SKM-1 (cell line): ENCODE data around the gene CYB5A.
A peak's percentile ranks its signal among the peaks of the same experiment; 100 is the strongest.

Source experiments
- DNase-seq: peaks from one replicate; lab custom pipeline; 2025; ENCODE audit not compliant: unreplicated experiment; lab: John Stamatoyannopoulos, UW

Gene CYB5A

GRCh38 chr18:74248595-74248994, 43.2 kb downstream of the CYB5A start:
- no peak for DNase-seq

- no peak for DNase-seq
Observed at GRCh38 chr18:74248189-74248588, 43.6 kb downstream of the CYB5A start.

- no peak for DNase-seq
Observed at GRCh38 chr18:74244554-74244953, 47.2 kb downstream of the CYB5A start.

GRCh38 chr18:74243127-74243526, 48.6 kb downstream of the CYB5A start:
- no peak for DNase-seq

- no peak for DNase-seq
Observed at GRCh38 chr18:74242438-74243096, 49.2 kb downstream of the CYB5A start.

- no peak for DNase-seq
Observed at GRCh38 chr18:74241970-74242369, 49.8 kb downstream of the CYB5A start.

GRCh38 chr18:74241426-74241825, 50.3 kb downstream of the CYB5A start:
- DNase-seq: no peak

GRCh38 chr18:74239567-74239966, 52.2 kb downstream of the CYB5A start:
- DNase-seq: no peak

GRCh38 chr18:74234326-74235171, 57.2 kb downstream of the CYB5A start:
- peak; percentile 16 for DNase-seq

- DNase-seq: no peak
Observed at GRCh38 chr18:74233933-74234325, 57.8 kb downstream of the CYB5A start.

GRCh38 chr18:74230922-74231714, 60.6 kb downstream of the CYB5A start:
- no peak for DNase-seq

- DNase-seq: no peak
Observed at GRCh38 chr18:74229891-74230290, 61.9 kb downstream of the CYB5A start.

GRCh38 chr18:74229005-74229404, 62.8 kb downstream of the CYB5A start:
- no peak for DNase-seq

GRCh38 chr18:74228312-74228711, 63.5 kb downstream of the CYB5A start:
- no peak for DNase-seq

GRCh38 chr18:74226666-74227065, 65.1 kb downstream of the CYB5A start:
- no peak for DNase-seq

GRCh38 chr18:74226156-74226555, 65.6 kb downstream of the CYB5A start:
- DNase-seq: no peak

- DNase-seq: no peak
Observed at GRCh38 chr18:74225193-74225840, 66.4 kb downstream of the CYB5A start.

GRCh38 chr18:74222710-74223494, 68.9 kb downstream of the CYB5A start:
- DNase-seq: no peak

GRCh38 chr18:74221081-74221480, 70.7 kb downstream of the CYB5A start:
- no peak for DNase-seq

- no peak for DNase-seq
Observed at GRCh38 chr18:74219056-74219455, 72.7 kb downstream of the CYB5A start.
